ENCODE data around the gene MED23. TPM values are rescaled to one million over a fixed set of nuclear protein-coding genes. Genes with fewer than 3 reads are reported as not detected.

Gene MED23
- total and polyA plus RNA-seq, 2 experiments from 2014 or later = 8.6 to 23.6 TPM

DNA sequence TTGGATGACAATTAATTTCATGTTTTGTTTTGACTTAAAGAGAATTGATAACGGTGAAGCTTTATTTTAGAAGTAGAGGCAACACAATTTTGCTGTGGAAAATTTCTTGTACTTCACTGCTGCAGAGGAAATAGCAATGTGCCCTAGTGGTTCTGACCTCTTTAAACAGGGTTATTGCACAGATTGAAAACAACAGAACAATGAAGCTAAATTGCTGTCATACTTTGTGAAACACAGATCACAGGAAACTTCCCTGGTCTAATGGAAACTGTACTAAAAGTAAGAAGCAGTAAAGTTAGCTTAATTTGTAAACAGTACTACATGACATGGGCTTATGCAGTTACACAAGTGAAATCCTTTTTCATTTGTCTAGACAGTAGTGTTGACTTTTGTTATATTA, 41.8 kb upstream of the MED23 start:
- TF ChIP-seq, protein P1, sequence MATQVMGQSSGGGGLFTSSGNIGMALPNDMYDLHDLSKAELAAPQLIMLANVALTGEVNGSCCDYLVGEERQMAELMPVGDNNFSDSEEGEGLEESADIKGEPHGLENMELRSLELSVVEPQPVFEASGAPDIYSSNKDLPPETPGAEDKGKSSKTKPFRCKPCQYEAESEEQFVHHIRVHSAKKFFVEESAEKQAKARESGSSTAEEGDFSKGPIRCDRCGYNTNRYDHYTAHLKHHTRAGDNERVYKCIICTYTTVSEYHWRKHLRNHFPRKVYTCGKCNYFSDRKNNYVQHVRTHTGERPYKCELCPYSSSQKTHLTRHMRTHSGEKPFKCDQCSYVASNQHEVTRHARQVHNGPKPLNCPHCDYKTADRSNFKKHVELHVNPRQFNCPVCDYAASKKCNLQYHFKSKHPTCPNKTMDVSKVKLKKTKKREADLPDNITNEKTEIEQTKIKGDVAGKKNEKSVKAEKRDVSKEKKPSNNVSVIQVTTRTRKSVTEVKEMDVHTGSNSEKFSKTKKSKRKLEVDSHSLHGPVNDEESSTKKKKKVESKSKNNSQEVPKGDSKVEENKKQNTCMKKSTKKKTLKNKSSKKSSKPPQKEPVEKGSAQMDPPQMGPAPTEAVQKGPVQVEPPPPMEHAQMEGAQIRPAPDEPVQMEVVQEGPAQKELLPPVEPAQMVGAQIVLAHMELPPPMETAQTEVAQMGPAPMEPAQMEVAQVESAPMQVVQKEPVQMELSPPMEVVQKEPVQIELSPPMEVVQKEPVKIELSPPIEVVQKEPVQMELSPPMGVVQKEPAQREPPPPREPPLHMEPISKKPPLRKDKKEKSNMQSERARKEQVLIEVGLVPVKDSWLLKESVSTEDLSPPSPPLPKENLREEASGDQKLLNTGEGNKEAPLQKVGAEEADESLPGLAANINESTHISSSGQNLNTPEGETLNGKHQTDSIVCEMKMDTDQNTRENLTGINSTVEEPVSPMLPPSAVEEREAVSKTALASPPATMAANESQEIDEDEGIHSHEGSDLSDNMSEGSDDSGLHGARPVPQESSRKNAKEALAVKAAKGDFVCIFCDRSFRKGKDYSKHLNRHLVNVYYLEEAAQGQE (IDR thresholded peaks at IDR 0.05; ENCODE audit: unreplicated experiment) = no peak
- TF ChIP-seq ZNF114 (CRISPR knock-in tag; IDR thresholded peaks at IDR 0.05) (no peak), POLR2AphosphoS5 (IDR thresholded peaks at IDR 0.05; ENCODE audit: low read depth) (no peak), EZH2 (IDR thresholded peaks at IDR 0.05; ENCODE audit: low read depth, unreplicated experiment) (no peak), JUNB (IDR thresholded peaks at IDR 0.05; ENCODE audit: unreplicated experiment) (no peak), NANOG (IDR thresholded peaks at IDR 0.05; ENCODE audit: borderline replicate concordance) (no peak), STAT1 (IDR thresholded peaks at IDR 0.05; ENCODE audit: unreplicated experiment) (no peak), CREB1 (CRISPR knock-in tag; IDR thresholded peaks at IDR 0.05; ENCODE audit: low read depth) (no peak), ZNF331 (CRISPR knock-in tag; IDR thresholded peaks at IDR 0.05; ENCODE audit: low read depth) (no peak)
- TF ChIP-seq, protein P2, sequence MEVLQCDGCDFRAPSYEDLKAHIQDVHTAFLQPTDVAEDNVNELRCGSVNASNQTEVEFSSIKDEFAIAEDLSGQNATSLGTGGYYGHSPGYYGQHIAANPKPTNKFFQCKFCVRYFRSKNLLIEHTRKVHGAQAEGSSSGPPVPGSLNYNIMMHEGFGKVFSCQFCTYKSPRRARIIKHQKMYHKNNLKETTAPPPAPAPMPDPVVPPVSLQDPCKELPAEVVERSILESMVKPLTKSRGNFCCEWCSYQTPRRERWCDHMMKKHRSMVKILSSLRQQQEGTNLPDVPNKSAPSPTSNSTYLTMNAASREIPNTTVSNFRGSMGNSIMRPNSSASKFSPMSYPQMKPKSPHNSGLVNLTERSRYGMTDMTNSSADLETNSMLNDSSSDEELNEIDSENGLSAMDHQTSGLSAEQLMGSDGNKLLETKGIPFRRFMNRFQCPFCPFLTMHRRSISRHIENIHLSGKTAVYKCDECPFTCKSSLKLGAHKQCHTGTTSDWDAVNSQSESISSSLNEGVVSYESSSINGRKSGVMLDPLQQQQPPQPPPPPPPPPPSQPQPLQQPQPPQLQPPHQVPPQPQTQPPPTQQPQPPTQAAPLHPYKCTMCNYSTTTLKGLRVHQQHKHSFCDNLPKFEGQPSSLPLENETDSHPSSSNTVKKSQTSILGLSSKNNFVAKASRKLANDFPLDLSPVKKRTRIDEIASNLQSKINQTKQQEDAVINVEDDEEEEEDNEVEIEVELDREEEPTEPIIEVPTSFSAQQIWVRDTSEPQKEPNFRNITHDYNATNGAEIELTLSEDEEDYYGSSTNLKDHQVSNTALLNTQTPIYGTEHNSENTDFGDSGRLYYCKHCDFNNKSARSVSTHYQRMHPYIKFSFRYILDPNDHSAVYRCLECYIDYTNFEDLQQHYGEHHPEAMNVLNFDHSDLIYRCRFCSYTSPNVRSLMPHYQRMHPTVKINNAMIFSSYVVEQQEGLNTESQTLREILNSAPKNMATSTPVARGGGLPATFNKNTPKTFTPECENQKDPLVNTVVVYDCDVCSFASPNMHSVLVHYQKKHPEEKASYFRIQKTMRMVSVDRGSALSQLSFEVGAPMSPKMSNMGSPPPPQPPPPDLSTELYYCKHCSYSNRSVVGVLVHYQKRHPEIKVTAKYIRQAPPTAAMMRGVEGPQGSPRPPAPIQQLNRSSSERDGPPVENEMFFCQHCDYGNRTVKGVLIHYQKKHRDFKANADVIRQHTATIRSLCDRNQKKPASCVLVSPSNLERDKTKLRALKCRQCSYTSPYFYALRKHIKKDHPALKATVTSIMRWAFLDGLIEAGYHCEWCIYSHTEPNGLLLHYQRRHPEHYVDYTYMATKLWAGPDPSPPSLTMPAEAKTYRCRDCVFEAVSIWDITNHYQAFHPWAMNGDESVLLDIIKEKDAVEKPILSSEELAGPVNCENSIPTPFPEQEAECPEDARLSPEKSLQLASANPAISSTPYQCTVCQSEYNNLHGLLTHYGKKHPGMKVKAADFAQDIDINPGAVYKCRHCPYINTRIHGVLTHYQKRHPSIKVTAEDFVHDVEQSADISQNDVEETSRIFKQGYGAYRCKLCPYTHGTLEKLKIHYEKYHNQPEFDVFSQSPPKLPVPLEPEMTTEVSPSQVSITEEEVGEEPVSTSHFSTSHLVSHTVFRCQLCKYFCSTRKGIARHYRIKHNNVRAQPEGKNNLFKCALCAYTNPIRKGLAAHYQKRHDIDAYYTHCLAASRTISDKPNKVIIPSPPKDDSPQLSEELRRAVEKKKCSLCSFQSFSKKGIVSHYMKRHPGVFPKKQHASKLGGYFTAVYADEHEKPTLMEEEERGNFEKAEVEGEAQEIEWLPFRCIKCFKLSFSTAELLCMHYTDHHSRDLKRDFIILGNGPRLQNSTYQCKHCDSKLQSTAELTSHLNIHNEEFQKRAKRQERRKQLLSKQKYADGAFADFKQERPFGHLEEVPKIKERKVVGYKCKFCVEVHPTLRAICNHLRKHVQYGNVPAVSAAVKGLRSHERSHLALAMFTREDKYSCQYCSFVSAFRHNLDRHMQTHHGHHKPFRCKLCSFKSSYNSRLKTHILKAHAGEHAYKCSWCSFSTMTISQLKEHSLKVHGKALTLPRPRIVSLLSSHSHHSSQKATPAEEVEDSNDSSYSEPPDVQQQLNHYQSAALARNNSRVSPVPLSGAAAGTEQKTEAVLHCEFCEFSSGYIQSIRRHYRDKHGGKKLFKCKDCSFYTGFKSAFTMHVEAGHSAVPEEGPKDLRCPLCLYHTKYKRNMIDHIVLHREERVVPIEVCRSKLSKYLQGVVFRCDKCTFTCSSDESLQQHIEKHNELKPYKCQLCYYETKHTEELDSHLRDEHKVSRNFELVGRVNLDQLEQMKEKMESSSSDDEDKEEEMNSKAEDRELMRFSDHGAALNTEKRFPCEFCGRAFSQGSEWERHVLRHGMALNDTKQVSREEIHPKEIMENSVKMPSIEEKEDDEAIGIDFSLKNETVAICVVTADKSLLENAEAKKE (CRISPR knock-in tag; IDR thresholded peaks at IDR 0.05) = no peak
- TF ChIP-seq, protein P3, sequence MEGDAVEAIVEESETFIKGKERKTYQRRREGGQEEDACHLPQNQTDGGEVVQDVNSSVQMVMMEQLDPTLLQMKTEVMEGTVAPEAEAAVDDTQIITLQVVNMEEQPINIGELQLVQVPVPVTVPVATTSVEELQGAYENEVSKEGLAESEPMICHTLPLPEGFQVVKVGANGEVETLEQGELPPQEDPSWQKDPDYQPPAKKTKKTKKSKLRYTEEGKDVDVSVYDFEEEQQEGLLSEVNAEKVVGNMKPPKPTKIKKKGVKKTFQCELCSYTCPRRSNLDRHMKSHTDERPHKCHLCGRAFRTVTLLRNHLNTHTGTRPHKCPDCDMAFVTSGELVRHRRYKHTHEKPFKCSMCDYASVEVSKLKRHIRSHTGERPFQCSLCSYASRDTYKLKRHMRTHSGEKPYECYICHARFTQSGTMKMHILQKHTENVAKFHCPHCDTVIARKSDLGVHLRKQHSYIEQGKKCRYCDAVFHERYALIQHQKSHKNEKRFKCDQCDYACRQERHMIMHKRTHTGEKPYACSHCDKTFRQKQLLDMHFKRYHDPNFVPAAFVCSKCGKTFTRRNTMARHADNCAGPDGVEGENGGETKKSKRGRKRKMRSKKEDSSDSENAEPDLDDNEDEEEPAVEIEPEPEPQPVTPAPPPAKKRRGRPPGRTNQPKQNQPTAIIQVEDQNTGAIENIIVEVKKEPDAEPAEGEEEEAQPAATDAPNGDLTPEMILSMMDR (conservative IDR thresholded peaks at IDR 0.05; ENCODE audit: low read depth in 2 of 2) = no peak
- no peak overlapping the region for H3K27ac Mint-ChIP-seq
- Histone ChIP-seq H4K20me1 (replicated peaks; ENCODE audit: insufficient read depth) (no peaks in the 10 kb centered on the region), H3K4me1 (ENCODE audit: insufficient read depth) (no peaks in the 10 kb centered on the region), H3K27me3 (ENCODE audit: insufficient read depth) (no peaks in the 10 kb centered on the region), H3F3A (replicated peaks; ENCODE audit: low read depth) (no peaks in the 10 kb centered on the region), H3K79me2 (replicated peaks; ENCODE audit: insufficient read depth) (no peaks in the 10 kb centered on the region), H3K4me2 (no peak overlapping the region), H3K27ac (ENCODE audit: low read depth) (no peak overlapping the region), H2AFZ (no peak overlapping the region), H3K4me3 (no peak overlapping the region), H3K36me3 (ENCODE audit: insufficient read depth) (no peaks in the 10 kb centered on the region; the same call in 1 of the 2 replicates), H3K9me2 (ENCODE audit: insufficient read depth) (no peaks in the 10 kb centered on the region; the same call in 1 of the 2 replicates)
- H3K9me3 Mint-ChIP-seq = no peaks in the 10 kb centered on the region; the same call in 2 of the 3 replicates
- H3K4me1 Mint-ChIP-seq = no peaks in the 10 kb centered on the region
- no peak for ATAC-seq
- no peaks in the 10 kb centered on the region for H3K27me3 Mint-ChIP-seq (ENCODE audit: insufficient read depth, low read depth, poor library complexity)
- no peak for DNase-seq (ENCODE audit: low spot score)
- no peaks in the 10 kb centered on the region for H3K36me3 Mint-ChIP-seq (ENCODE audit: low read depth)
- no peak overlapping the region for H3K4me3 Mint-ChIP-seq
